ENCODE data around the gene ZFP28. TPM values are rescaled to one million over a fixed set of nuclear protein-coding genes. Genes with fewer than 3 reads are reported as not detected.

Gene ZFP28
- total and polyA plus RNA-seq, 2 of the 4 experiments (the other 2 are of a cell fraction): 3.0 to 6.5 TPM

- no peak overlapping the region for H4K5ac ChIP-seq (ENCODE audit: low read depth, low read length)
- no peak overlapping the region for H2BK5ac ChIP-seq (ENCODE audit: low read depth, low read length, poor library complexity, severe bottlenecking)
- H4K8ac ChIP-seq (ENCODE audit: low read depth in 2 of 2, low read length in 2 of 2): peak overlapping the region in 1 of 2 experiments; percentile 26; a peak in 2 of 4 replicates
- H2BK20ac ChIP-seq (ENCODE audit: low read depth, low read length): no peak overlapping the region
- H3K4me2 ChIP-seq (ENCODE audit: low read depth, low read length): 0 out of 2 replicates have a peak overlapping the region, but pooled peaks have one; percentile 70
- peak overlapping the region; percentile 98 for H2AFZ ChIP-seq (replicated peaks; ENCODE audit: low read length, poor library complexity)
- DNase-seq (no peak), ATAC-seq (ENCODE audit: low read depth) (no peak)
- H3K9me1 ChIP-seq (ENCODE audit: insufficient read depth, low read length): peaks cover 6% of the 10 kb centered on the region
- 0 out of 2 replicates have a peak, but pooled peaks cover 6% of the 10 kb centered on the region for H4K20me1 ChIP-seq (ENCODE audit: insufficient read depth, low read length)
- no peak overlapping the region for H3K23ac ChIP-seq (ENCODE audit: low read depth, low read length)
- H3K4me3 ChIP-seq (ENCODE audit: insufficient read depth, low read depth, low read length): peak overlapping the region; percentile 96; the same call in 1 of the 2 replicates
- no peak overlapping the region for H2BK15ac ChIP-seq (ENCODE audit: low read depth, low read length)
- intact Hi-C loops (cut with micrococcal nuclease) (loop anchor here (2.0 to 10.0 kb wide), 2 partner anchors 56 to 120 kb away; partner anchors contain the start of genes ZFP28 and ZNF667), dilution Hi-C loops (cut with HindIII; ENCODE audit: low sequenced_read_pairs, unreplicated experiment) (no loop called here), in situ Hi-C loops (cut with MboI; ENCODE audit: low sequenced_read_pairs) (no loop called here)
- H3K56ac ChIP-seq (ENCODE audit: extremely low read depth, insufficient read depth, low read length): no peak overlapping the region
- peaks cover 14% of the 10 kb centered on the region for H3K36me3 ChIP-seq (ENCODE audit: control insufficient read depth, insufficient read depth, low read length)
- H2AK5ac ChIP-seq (ENCODE audit: low read depth, low read length): no peak overlapping the region
- H3K79me1 ChIP-seq (ENCODE audit: low read depth in 1 of 2, low read length in 2 of 2): peaks cover 6 to 20% of the 10 kb centered on the region in 2 experiments
- no TSS peak for BruUV-seq (replicated peaks)
- H3K9me3 ChIP-seq (ENCODE audit: control insufficient read depth, insufficient read depth, low read length): peaks cover 16% of the 10 kb centered on the region
- no peaks in the 10 kb centered on the region for H3K27me3 ChIP-seq (ENCODE audit: control insufficient read depth, insufficient read depth, low read length)
- no peak overlapping the region for H3K9ac ChIP-seq (ENCODE audit: low read depth, low read length)
- POLR2A ChIA-PET (ENCODE audit: unreplicated experiment): no interaction called here
- CTCF ChIA-PET: interaction anchor here (1.0 kb wide), 1 partner anchor 10 kb away, joined by 3 read pairs; no protein-coding TSS in a partner anchor
- 74% methylated on average over 3 of the region's 4 CpGs; no CpG with 5 or more reads in 1 of the 2 experiments for WGBS, 2 experiments (ENCODE audit: extremely low coverage in 2 of 2, insufficient read length in 1 of 2)
- H3K18ac ChIP-seq (ENCODE audit: low read depth, low read length): no peak overlapping the region
- H2AK9ac ChIP-seq (replicated peaks; ENCODE audit: low read depth, low read length, poor library complexity): no peak overlapping the region
- TF ChIP-seq SMC3 (IDR thresholded peaks at IDR 0.05; ENCODE audit: low read depth, low read length) (no peak), CTCF (conservative IDR thresholded peaks at IDR 0.05; ENCODE audit: low read depth, low read length) (no peak), FOS (IDR thresholded peaks at IDR 0.05; ENCODE audit: low read depth, low read length) (no peak), RAD21 (IDR thresholded peaks at IDR 0.05; ENCODE audit: low read length) (no peak), CEBPB (IDR thresholded peaks at IDR 0.05; ENCODE audit: low read depth, low read length) (no peak), USF2 (IDR thresholded peaks at IDR 0.05; ENCODE audit: low read depth, low read length) (no peak), MAFK (IDR thresholded peaks at IDR 0.05; ENCODE audit: low read depth, low read length) (no peak), RFX5 (IDR thresholded peaks at IDR 0.05; ENCODE audit: low read depth, low read length) (no peak), CHD1 (IDR thresholded peaks at IDR 0.05; ENCODE audit: low read depth, low read length) (no peak), RCOR1 (IDR thresholded peaks at IDR 0.05; ENCODE audit: insufficient replicate concordance, low read length) (no peak), ELK1 (IDR thresholded peaks at IDR 0.05; ENCODE audit: borderline replicate concordance, low read depth, low read length) (no peak), MAZ (IDR thresholded peaks at IDR 0.05; ENCODE audit: borderline replicate concordance, low read depth, low read length) (no peak), POLR2A (IDR thresholded peaks at IDR 0.05; ENCODE audit: low read depth, low read length) (no peak), MXI1 (IDR thresholded peaks at IDR 0.05; ENCODE audit: borderline replicate concordance, low read depth, low read length) (no peak), NFE2L2 (IDR thresholded peaks at IDR 0.05; ENCODE audit: low read depth, low read length) (no peak), BHLHE40 (IDR thresholded peaks at IDR 0.05; ENCODE audit: low read depth, low read length) (no peak)
- peaks cover 2% of the 10 kb centered on the region; the same call in 1 of the 2 replicates for H3K4me1 ChIP-seq (ENCODE audit: control insufficient read depth, insufficient read depth, low read length)
- H3K4ac ChIP-seq (ENCODE audit: low read depth, low read length): no peak overlapping the region; the same call in 1 of the 2 replicates
- H3K27ac ChIP-seq (ENCODE audit: insufficient read depth, low read length): no peak overlapping the region
- H4K91ac ChIP-seq (ENCODE audit: insufficient read depth, low read depth, low read length): no peak overlapping the region
- no peak overlapping the region for H3K14ac ChIP-seq (replicated peaks; ENCODE audit: low read depth, low read length)
- H2BK120ac ChIP-seq (ENCODE audit: low read depth, low read length): no peak overlapping the region
These were observed 55.7 kb downstream of the ZFP28 start for GRCh38 chr19:56594446-56594782.
